ENCODE measurements around the gene ZBTB33. TPM values are rescaled to one million over a fixed set of nuclear protein-coding genes. Genes with fewer than 3 reads are reported as not detected.

The ZBTB33 gene
- polyA plus RNA-seq, 1 experiment: 9.0 TPM

GRCh38 chrX:120305531-120306141 is 55.0 kb downstream of the ZBTB33 start:
- peaks cover 18% of the 10 kb centered on the region for H3K27me3 ChIP-seq (ENCODE audit: control insufficient read depth, insufficient read depth, low read length)
- ChIA-PET CTCF (interaction anchor here (0.8 kb wide), 1 partner anchor 58 kb away, joined by 3 read pairs; no protein-coding TSS in a partner anchor), POLR2A (no interaction called here)
- H3K9me3 ChIP-seq (ENCODE audit: control insufficient read depth, insufficient read depth, low read length): no peaks in the 10 kb centered on the region
- TF ChIP-seq, protein P1, sequence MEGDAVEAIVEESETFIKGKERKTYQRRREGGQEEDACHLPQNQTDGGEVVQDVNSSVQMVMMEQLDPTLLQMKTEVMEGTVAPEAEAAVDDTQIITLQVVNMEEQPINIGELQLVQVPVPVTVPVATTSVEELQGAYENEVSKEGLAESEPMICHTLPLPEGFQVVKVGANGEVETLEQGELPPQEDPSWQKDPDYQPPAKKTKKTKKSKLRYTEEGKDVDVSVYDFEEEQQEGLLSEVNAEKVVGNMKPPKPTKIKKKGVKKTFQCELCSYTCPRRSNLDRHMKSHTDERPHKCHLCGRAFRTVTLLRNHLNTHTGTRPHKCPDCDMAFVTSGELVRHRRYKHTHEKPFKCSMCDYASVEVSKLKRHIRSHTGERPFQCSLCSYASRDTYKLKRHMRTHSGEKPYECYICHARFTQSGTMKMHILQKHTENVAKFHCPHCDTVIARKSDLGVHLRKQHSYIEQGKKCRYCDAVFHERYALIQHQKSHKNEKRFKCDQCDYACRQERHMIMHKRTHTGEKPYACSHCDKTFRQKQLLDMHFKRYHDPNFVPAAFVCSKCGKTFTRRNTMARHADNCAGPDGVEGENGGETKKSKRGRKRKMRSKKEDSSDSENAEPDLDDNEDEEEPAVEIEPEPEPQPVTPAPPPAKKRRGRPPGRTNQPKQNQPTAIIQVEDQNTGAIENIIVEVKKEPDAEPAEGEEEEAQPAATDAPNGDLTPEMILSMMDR (IDR thresholded peaks at IDR 0.05; ENCODE audit: low read depth, low read length): no peak
- H3K27ac ChIP-seq (ENCODE audit: low read depth, low read length): no peak overlapping the region
- H3K4me3 ChIP-seq (ENCODE audit: low read depth, low read length): no peak overlapping the region
- DNase-seq (ENCODE audit: low read depth, low spot score): no peak

DNA sequence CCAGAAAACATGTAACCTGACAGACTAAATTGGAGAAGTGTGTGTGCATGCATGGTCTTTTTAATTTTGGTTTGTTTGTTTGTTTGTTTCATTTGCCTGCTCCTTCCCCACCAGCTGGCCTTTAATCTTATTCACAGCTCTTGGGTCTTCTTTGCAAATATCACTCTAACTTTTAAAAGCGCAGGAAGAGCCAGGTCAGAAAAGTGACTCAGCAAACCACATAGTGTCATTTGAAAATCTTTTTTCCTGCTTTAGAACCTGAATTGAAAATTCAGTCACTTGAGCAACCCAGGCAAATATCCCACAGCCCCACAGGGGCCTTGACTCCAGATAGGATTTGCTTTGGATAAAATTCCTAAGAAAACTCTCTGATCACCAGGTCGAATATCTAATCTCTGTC is 56.0 kb downstream of the ZBTB33 start:
- ChIA-PET POLR2A (no interaction called here), CTCF (no interaction called here)
- TF ChIP-seq, protein P1 (IDR thresholded peaks at IDR 0.05; ENCODE audit: low read depth, low read length): no peak
- H3K9me3 ChIP-seq (ENCODE audit: control insufficient read depth, insufficient read depth, low read length): no peaks in the 10 kb centered on the region; the same call in 1 of the 2 replicates
- DNase-seq (ENCODE audit: low read depth, low spot score): no peak
- H3K27me3 ChIP-seq (ENCODE audit: control insufficient read depth, insufficient read depth, low read length): peaks cover 22% of the 10 kb centered on the region
- H3K4me3 ChIP-seq (ENCODE audit: low read depth, low read length): no peak overlapping the region
- no peak overlapping the region for H3K27ac ChIP-seq (ENCODE audit: low read depth, low read length)

Other genes starting within 250 kb of the ZBTB33 start
- not detected in 2 replicates for gene RHOXF2B, start 173.1 kb upstream of the ZBTB33 start, polyA plus RNA-seq (2011; rRNA removed)
- not detected in 2 replicates for gene RHOXF1, start 134.9 kb upstream of the ZBTB33 start, polyA plus RNA-seq (2011; rRNA removed)
- not detected in 2 replicates for gene RHOXF2, start 92.2 kb upstream of the ZBTB33 start, polyA plus RNA-seq (2011; rRNA removed)
- 0.04 and 0.05 TPM in 2 replicates for gene TMEM255A, start 60.6 kb downstream of the ZBTB33 start, polyA plus RNA-seq (2011; rRNA removed)
- gene ATP1B4, start 111.3 kb downstream of the ZBTB33 start, polyA plus RNA-seq (2011; rRNA removed): not detected in 2 replicates
- gene LAMP2, start 218.5 kb downstream of the ZBTB33 start, polyA plus RNA-seq (2011; rRNA removed): 131 and 155 TPM in 2 replicates

Measured in AG04450 (cell line).